GM21786 (cell line): ENCODE results near the gene ERP27.
A peak's percentile ranks its signal among the peaks of the same experiment; 100 is the strongest.

ENCODE experiments used
- ATAC-seq: cut with Tn5 transposase; IDR thresholded peaks from one replicate; pipeline ENCODE4 v1.9.1; 2021; ENCODE audit not compliant: unreplicated experiment

ERP27 gene

GRCh38 chr12:14904854-14905253 lies 33.5 kb downstream of the ERP27 start:
- ATAC-seq, result no peak

GRCh38 chr12:14903386-14904098 lies 34.8 kb downstream of the ERP27 start:
- ATAC-seq, result no peak

- no peak for ATAC-seq
Measured at GRCh38 chr12:14902465-14902864, 35.9 kb downstream of the ERP27 start.

GRCh38 chr12:14901228-14901562 lies 37.1 kb downstream of the ERP27 start:
- ATAC-seq, result no peak

GRCh38 chr12:14900521-14901227 lies 37.7 kb downstream of the ERP27 start:
- ATAC-seq, result no peak

- no peak for ATAC-seq
Measured at GRCh38 chr12:14896521-14897169, 41.7 kb downstream of the ERP27 start.

GRCh38 chr12:14893506-14894250 lies 44.7 kb downstream of the ERP27 start:
- no peak for ATAC-seq

- no peak for ATAC-seq
Measured at GRCh38 chr12:14892726-14893505, 45.4 kb downstream of the ERP27 start.

- no peak for ATAC-seq
Measured at GRCh38 chr12:14890701-14891100, 47.6 kb downstream of the ERP27 start.

GRCh38 chr12:14886271-14886670 lies 52.1 kb downstream of the ERP27 start:
- ATAC-seq, result no peak

GRCh38 chr12:14885718-14886221 lies 52.6 kb downstream of the ERP27 start, which contains the start of gene MGP:
Gene MGP (minus strand): TSS chr12:14885854. CDS start chr12:14885791, 63 bp downstream.
- no peak for ATAC-seq

- ATAC-seq, result peak; percentile 96
Measured at GRCh38 chr12:14884458-14884878, 53.9 kb downstream of the ERP27 start.

- ATAC-seq, result no peak
Measured at GRCh38 chr12:14883686-14884085, 54.7 kb downstream of the ERP27 start.

- ATAC-seq, result no peak
Measured at GRCh38 chr12:14880890-14881453, 57.4 kb downstream of the ERP27 start.

GRCh38 chr12:14879222-14879933 lies 59.0 kb downstream of the ERP27 start:
- no peak for ATAC-seq

GRCh38 chr12:14878488-14878887 lies 59.8 kb downstream of the ERP27 start:
- ATAC-seq, result no peak

GRCh38 chr12:14876833-14877232 lies 61.5 kb downstream of the ERP27 start:
- ATAC-seq, result no peak

- no peak for ATAC-seq
Measured at GRCh38 chr12:14874882-14875281, 63.5 kb downstream of the ERP27 start.

- no peak for ATAC-seq
Measured at GRCh38 chr12:14873440-14874185, 64.7 kb downstream of the ERP27 start.
